Uterus (tissue), 2 donors: Measurements from ENCODE around the gene PCDHB14.
"Not testable (repeated sequence)": the region's sequence is repeated elsewhere in the genome, so short reads cannot be mapped to it uniquely, and the experiment has no call there.

Source experiments
- CTCF ChIP-seq, 4 experiments: fragments of 200-600 bp in 2 of 4; fragments of 450-650 bp in 2 of 4; sonication (generic) in 2 of 4; IDR thresholded peaks; one replicate each; pipeline ENCODE4 v1.5.1; 2016 to 2019; ENCODE audit warnings: antibody characterized with exemption in 4 of 4, mild to moderate bottlenecking in 2 of 4, moderate library complexity in 1 of 4
- POLR2A ChIP-seq, 2 donors: fragments of 450-650 bp; IDR thresholded peaks; one replicate each; pipeline ENCODE4 v1.6.1; 2016; ENCODE audit warnings: antibody characterized with exemption in 2 of 2, mild to moderate bottlenecking in 1 of 2, moderate library complexity in 1 of 2

DNA sequence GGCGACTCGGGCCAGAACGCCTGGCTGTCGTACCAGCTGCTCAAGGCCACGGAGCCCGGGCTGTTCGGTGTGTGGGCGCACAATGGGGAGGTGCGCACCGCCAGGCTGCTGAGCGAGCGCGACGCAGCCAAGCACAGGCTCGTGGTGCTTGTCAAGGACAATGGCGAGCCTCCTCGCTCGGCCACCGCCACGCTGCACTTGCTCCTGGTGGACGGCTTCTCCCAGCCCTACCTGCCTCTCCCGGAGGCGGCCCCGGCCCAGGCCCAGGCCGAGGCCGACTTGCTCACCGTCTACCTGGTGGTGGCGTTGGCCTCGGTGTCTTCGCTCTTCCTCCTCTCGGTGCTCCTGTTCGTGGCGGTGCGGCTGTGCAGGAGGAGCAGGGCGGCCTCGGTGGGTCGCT is 28.8 kb upstream of the PCDHB14 start:
- TF ChIP-seq CTCF, POLR2A (IDR thresholded peaks at IDR 0.05): not testable (repeated sequence)
